Omental fat pad (tissue), 4 donors: ENCODE measurements around the gene MAMDC2. TPM values are rescaled to one million over a fixed set of nuclear protein-coding genes. Genes with fewer than 3 reads are reported as not detected.

Experiments
- ATAC-seq: fragments of 150-250 bp; one replicate; pipeline ENCODE4 v1.9.1; 2016; ENCODE audit warnings: mild to moderate bottlenecking, moderate library complexity; ENCODE audit not compliant: low FRiP score
- DNase-seq: peaks from one replicate; pipeline ENCODE4 v3.0.0-alpha.2; 2019; ENCODE audit warnings: low spot score
- total RNA-seq, 4 donors: library from RNA; depleted of rRNA; stranded (reverse); fragments of >200 nt; gene quantifications; one replicate each; pipeline ENCODE4 v1.1.0, GENCODE V29; 2016
- TF ChIP-seq, protein P1 (sequence below), 3 donors: fragments of 450-650 bp; IDR thresholded peaks; one replicate each; pipeline ENCODE4 v1.5.1; 2016 to 2017; ENCODE audit warnings: antibody characterized with exemption in 3 of 3, mild to moderate bottlenecking in 3 of 3, moderate library complexity in 2 of 3

Gene MAMDC2
- total RNA-seq, 4 donors from 2014 or later, result 9.0 to 43.7 (median 16.5) TPM

- TF ChIP-seq, protein P1, sequence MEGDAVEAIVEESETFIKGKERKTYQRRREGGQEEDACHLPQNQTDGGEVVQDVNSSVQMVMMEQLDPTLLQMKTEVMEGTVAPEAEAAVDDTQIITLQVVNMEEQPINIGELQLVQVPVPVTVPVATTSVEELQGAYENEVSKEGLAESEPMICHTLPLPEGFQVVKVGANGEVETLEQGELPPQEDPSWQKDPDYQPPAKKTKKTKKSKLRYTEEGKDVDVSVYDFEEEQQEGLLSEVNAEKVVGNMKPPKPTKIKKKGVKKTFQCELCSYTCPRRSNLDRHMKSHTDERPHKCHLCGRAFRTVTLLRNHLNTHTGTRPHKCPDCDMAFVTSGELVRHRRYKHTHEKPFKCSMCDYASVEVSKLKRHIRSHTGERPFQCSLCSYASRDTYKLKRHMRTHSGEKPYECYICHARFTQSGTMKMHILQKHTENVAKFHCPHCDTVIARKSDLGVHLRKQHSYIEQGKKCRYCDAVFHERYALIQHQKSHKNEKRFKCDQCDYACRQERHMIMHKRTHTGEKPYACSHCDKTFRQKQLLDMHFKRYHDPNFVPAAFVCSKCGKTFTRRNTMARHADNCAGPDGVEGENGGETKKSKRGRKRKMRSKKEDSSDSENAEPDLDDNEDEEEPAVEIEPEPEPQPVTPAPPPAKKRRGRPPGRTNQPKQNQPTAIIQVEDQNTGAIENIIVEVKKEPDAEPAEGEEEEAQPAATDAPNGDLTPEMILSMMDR (IDR thresholded peaks at IDR 0.05), result no peak
- no peak for ATAC-seq
- DNase-seq, result no peak
Measured at GRCh38 chr9:70053864-70054263, 10.2 kb downstream of the MAMDC2 start.

GRCh38 chr9:70054521-70054920 lies 10.9 kb downstream of the MAMDC2 start:
- TF ChIP-seq, protein P1 (IDR thresholded peaks at IDR 0.05), result no peak
- DNase-seq (no peak), ATAC-seq (no peak)

- DNase-seq, result no peak
- ATAC-seq, result no peak
- TF ChIP-seq, protein P1 (IDR thresholded peaks at IDR 0.05), result no peak
Measured at GRCh38 chr9:70055406-70056210, 12.0 kb downstream of the MAMDC2 start.

DNA sequence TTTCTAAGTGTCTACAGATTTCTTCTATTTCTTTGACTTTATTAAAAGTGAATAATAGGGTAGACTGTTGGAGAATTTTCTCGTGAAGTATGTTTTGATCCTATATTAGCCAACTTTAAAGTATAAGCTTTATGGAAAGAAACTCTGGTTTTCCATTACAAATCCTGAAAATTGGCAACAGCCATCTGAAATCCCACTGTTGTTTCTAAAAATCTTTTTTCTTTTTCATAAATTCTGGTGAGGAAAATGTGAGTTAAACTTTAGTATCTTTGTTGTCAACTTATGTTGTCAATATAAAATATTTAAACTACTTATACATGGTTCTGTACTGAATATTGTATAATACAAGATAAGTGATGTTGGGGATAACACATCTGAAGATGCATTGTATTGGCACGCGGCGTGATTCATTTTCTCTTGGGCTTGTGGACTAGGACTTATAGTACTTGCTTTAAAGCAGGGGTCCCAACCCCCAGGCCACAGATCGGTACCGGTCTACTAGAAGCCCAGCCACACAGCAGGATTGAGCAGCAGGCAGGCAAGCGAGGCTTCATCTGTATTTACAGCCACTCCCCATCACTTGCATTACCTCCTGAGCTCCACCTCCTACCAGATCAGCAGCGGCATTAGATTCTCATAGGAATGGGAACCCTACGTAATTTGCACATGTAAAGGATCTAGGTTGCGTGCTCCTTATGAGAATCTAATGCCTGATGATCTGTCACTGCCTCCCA lies 12.7 kb downstream of the MAMDC2 start:
- TF ChIP-seq, protein P1 (IDR thresholded peaks at IDR 0.05), result no peak
- ATAC-seq, result no peak
- DNase-seq, result no peak

GRCh38 chr9:70058569-70059116 lies 15.0 kb downstream of the MAMDC2 start:
- ATAC-seq (peak; percentile 58), DNase-seq (no peak)
- TF ChIP-seq, protein P1 (IDR thresholded peaks at IDR 0.05), result no peak

DNA sequence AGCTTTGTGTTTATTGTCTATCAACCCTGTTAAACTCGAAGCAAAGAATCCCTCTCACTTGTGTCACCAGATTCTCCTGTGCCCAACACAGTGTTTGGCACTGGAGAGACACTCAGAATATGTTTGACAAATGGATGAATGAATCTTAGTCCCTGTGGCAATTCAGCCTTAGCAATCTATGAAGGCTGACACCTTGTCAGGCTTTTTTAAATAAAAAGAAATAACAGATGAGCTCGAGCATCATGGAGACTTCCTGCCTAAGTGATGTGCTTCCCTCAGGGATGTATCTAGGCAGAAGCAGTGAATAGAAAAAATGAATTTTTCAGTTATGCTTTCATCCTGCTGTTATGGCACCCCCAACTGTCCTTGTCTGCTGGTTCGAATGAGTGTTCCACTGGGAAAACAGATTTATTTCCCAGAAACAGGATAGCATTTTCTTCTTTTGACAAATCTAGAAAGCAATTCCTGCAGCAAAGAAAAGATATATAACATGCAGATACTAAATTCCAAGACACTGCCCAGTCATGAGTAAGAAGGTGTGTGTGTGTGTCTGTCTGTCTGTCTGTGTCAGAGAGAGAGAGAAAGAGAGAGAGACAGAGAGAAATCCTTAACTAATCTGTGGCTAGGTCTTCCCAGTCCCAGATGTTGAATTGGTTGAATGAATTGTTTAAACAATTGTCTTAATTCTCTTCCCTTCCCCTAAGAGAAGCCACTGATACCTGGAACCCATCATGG lies 16.7 kb downstream of the MAMDC2 start:
- no peak for ATAC-seq
- TF ChIP-seq, protein P1 (IDR thresholded peaks at IDR 0.05), result no peak
- DNase-seq, result no peak
